HL-60 (cell line): ENCODE measurements around the gene CFAP43.

Experiments
- GABPA ChIP-seq: IDR thresholded peaks from 2 replicates; pipeline ENCODE4 v1.6.1; 2012; ENCODE audit warnings: low read depth
- TF ChIP-seq, protein P1 (sequence below): IDR thresholded peaks from 2 replicates; pipeline ENCODE4 v1.6.1; 2012; ENCODE audit warnings: low read depth; ENCODE audit not compliant: insufficient replicate concordance

DNA sequence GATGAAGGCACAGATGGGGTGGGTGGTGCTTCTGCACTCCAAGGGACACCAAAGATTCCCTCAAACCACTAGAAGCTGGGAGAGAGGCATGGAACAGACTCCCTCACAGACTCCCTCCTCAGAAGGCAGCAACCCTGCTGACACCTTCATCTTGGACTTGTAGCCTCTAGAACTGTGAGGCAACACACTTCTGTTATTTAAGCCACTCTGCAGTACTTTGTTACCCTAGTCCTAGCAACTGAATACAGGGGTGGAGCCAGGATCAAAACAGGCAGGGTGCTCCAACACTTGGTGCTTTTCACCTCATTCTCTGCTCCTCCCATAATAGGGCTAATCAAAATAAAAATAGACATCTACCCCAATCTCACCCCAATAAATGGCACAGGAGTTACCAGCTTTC, 20.2 kb upstream of the CFAP43 start:
- TF ChIP-seq GABPA, result no peak
- TF ChIP-seq, protein P1, sequence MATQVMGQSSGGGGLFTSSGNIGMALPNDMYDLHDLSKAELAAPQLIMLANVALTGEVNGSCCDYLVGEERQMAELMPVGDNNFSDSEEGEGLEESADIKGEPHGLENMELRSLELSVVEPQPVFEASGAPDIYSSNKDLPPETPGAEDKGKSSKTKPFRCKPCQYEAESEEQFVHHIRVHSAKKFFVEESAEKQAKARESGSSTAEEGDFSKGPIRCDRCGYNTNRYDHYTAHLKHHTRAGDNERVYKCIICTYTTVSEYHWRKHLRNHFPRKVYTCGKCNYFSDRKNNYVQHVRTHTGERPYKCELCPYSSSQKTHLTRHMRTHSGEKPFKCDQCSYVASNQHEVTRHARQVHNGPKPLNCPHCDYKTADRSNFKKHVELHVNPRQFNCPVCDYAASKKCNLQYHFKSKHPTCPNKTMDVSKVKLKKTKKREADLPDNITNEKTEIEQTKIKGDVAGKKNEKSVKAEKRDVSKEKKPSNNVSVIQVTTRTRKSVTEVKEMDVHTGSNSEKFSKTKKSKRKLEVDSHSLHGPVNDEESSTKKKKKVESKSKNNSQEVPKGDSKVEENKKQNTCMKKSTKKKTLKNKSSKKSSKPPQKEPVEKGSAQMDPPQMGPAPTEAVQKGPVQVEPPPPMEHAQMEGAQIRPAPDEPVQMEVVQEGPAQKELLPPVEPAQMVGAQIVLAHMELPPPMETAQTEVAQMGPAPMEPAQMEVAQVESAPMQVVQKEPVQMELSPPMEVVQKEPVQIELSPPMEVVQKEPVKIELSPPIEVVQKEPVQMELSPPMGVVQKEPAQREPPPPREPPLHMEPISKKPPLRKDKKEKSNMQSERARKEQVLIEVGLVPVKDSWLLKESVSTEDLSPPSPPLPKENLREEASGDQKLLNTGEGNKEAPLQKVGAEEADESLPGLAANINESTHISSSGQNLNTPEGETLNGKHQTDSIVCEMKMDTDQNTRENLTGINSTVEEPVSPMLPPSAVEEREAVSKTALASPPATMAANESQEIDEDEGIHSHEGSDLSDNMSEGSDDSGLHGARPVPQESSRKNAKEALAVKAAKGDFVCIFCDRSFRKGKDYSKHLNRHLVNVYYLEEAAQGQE, result no peak
